Progenitor cell of endocrine pancreas (in vitro differentiated cells): ENCODE data around the gene CACNA2D1. TPM values are rescaled to one million over a fixed set of nuclear protein-coding genes. Genes with fewer than 3 reads are reported as not detected.

Experiments
- DNase-seq: peaks from one replicate; pipeline ENCODE4 v3.0.0; 2021; ENCODE audit warnings: low spot score; ENCODE audit not compliant: unreplicated experiment
- H3K27ac Mint-ChIP-seq: 2 replicates; pipeline ENCODE4 v1.8.0; 2021; ENCODE audit warnings: mild to moderate bottlenecking, moderate library complexity, mixed read lengths
- H3K27me3 Mint-ChIP-seq: 2 replicates; pipeline ENCODE4 v1.8.0; 2021; ENCODE audit warnings: mixed read lengths
- H3K36me3 Mint-ChIP-seq: 2 replicates; pipeline ENCODE4 v1.8.0; 2022; ENCODE audit warnings: mixed read lengths; ENCODE audit not compliant: insufficient read depth
- H3K4me1 Mint-ChIP-seq: 2 replicates; pipeline ENCODE4 v1.8.0; 2021; ENCODE audit warnings: low read depth, mixed read lengths
- H3K4me3 Mint-ChIP-seq: 2 replicates; pipeline ENCODE4 v1.8.0; 2021; ENCODE audit warnings: low read depth, mild to moderate bottlenecking, moderate library complexity, mixed read lengths
- H3K9me3 Mint-ChIP-seq: 2 replicates; pipeline ENCODE4 v1.8.0; 2021; ENCODE audit warnings: low read depth, mixed read lengths
- CTCF ChIP-seq: fragments of 200-600 bp; sonication (generic); IDR thresholded peaks from one replicate; pipeline ENCODE4 v1.5.0; 2021; ENCODE audit warnings: antibody characterized with exemption, mild to moderate bottlenecking; ENCODE audit not compliant: unreplicated experiment
- total RNA-seq: library from RNA; stranded (reverse); gene quantifications from 2 replicates; pipeline ENCODE4 v1.2.1, GENCODE V29; 2021

The CACNA2D1 gene
- total RNA-seq, 1 donor from 2014 or later, result 25.1 TPM

- Mint-ChIP-seq H3K27ac (no peak overlapping the region), H3K36me3 (peaks cover 2% of the 10 kb centered on the region), H3K27me3 (no peaks in the 10 kb centered on the region), H3K4me3 (no peak overlapping the region), H3K9me3 (peaks cover 3% of the 10 kb centered on the region), H3K4me1 (no peaks in the 10 kb centered on the region)
- no peak for TF ChIP-seq CTCF
- no peak for DNase-seq
These were observed 179.4 kb downstream of the CACNA2D1 start for GRCh38 chr7:82263920-82264782.

GRCh38 chr7:82258181-82258580 lies 185.4 kb downstream of the CACNA2D1 start:
- peaks cover 2% of the 10 kb centered on the region for H3K36me3 Mint-ChIP-seq
- peaks cover 3% of the 10 kb centered on the region for H3K9me3 Mint-ChIP-seq
- H3K4me3 Mint-ChIP-seq, result no peak overlapping the region
- no peak overlapping the region for H3K27ac Mint-ChIP-seq
- H3K27me3 Mint-ChIP-seq, result no peaks in the 10 kb centered on the region
- H3K4me1 Mint-ChIP-seq, result no peaks in the 10 kb centered on the region
- DNase-seq, result no peak
- TF ChIP-seq CTCF, result no peak

GRCh38 chr7:82257118-82257695 lies 186.4 kb downstream of the CACNA2D1 start:
- Mint-ChIP-seq H3K9me3 (peaks cover 3% of the 10 kb centered on the region), H3K27ac (no peak overlapping the region), H3K27me3 (no peaks in the 10 kb centered on the region), H3K4me1 (no peaks in the 10 kb centered on the region), H3K36me3 (peaks cover 2% of the 10 kb centered on the region), H3K4me3 (no peak overlapping the region)
- no peak for DNase-seq
- no peak for TF ChIP-seq CTCF

- no peaks in the 10 kb centered on the region for H3K4me1 Mint-ChIP-seq
- DNase-seq, result no peak
- TF ChIP-seq CTCF, result no peak
- no peak overlapping the region for H3K4me3 Mint-ChIP-seq
- H3K9me3 Mint-ChIP-seq, result no peaks in the 10 kb centered on the region
- H3K27me3 Mint-ChIP-seq, result no peaks in the 10 kb centered on the region
- no peak overlapping the region for H3K27ac Mint-ChIP-seq
- no peaks in the 10 kb centered on the region for H3K36me3 Mint-ChIP-seq
These were observed 187.9 kb downstream of the CACNA2D1 start for GRCh38 chr7:82255706-82256105.

GRCh38 chr7:82250598-82250997 lies 193.0 kb downstream of the CACNA2D1 start:
- H3K36me3 Mint-ChIP-seq, result no peaks in the 10 kb centered on the region

More at GRCh38 chr7:82250598-82250997, 193.0 kb downstream of the CACNA2D1 start:
- Mint-ChIP-seq H3K27ac (no peak overlapping the region), H3K9me3 (no peaks in the 10 kb centered on the region), H3K4me1 (no peaks in the 10 kb centered on the region), H3K27me3 (no peaks in the 10 kb centered on the region), H3K4me3 (no peak overlapping the region)
- no peak for TF ChIP-seq CTCF
- no peak for DNase-seq
